ENCODE measurements around the gene WDR47. TPM values are rescaled to one million over a fixed set of nuclear protein-coding genes. Genes with fewer than 3 reads are reported as not detected.

WDR47 gene
- total RNA-seq, 1 experiment from 2014 or later, result 3.6 TPM

DNA sequence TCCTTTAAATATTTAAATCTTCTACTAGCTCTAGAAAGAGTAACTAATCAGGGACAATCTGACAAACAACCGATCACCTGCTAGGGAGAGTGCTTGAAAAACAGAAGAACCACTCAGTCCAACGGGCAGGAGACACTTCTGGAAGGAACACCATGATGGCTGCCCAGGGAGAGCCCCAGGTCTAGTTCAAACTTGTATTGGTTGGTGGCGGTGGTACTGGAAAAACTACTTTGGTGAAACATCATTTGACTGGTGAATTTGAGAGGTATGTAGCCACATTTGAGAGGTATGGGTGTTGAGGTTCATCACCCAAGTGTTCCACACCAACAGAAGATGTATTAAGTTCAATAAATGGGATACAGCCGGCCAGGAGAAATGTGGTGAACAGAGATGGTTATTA lies 4.8 kb upstream of the WDR47 start:
- H3K4me3 ChIP-seq (ENCODE audit: low read depth, low read length), result no peak overlapping the region
- no peaks in the 10 kb centered on the region for H3K27me3 Mint-ChIP-seq (ENCODE audit: insufficient read depth, unreplicated experiment)
- no peaks in the 10 kb centered on the region for H3K27me3 ChIP-seq (replicated peaks; ENCODE audit: control insufficient read depth, insufficient read depth, low read length)
- no peaks in the 10 kb centered on the region for H3K36me3 ChIP-seq (ENCODE audit: control insufficient read depth, insufficient read depth, low read length)
- H3K27ac Mint-ChIP-seq (ENCODE audit: unreplicated experiment), result no peak overlapping the region
- peaks cover 5% of the 10 kb centered on the region for H3K36me3 Mint-ChIP-seq (ENCODE audit: insufficient read depth, unreplicated experiment)
- intact Hi-C loops (cut with micrococcal nuclease; ENCODE audit: unreplicated experiment), result no loop called here
- no peaks in the 10 kb centered on the region for H3K9me3 Mint-ChIP-seq (ENCODE audit: unreplicated experiment)
- DNase-seq, result no peak
- TF ChIP-seq, protein P1, sequence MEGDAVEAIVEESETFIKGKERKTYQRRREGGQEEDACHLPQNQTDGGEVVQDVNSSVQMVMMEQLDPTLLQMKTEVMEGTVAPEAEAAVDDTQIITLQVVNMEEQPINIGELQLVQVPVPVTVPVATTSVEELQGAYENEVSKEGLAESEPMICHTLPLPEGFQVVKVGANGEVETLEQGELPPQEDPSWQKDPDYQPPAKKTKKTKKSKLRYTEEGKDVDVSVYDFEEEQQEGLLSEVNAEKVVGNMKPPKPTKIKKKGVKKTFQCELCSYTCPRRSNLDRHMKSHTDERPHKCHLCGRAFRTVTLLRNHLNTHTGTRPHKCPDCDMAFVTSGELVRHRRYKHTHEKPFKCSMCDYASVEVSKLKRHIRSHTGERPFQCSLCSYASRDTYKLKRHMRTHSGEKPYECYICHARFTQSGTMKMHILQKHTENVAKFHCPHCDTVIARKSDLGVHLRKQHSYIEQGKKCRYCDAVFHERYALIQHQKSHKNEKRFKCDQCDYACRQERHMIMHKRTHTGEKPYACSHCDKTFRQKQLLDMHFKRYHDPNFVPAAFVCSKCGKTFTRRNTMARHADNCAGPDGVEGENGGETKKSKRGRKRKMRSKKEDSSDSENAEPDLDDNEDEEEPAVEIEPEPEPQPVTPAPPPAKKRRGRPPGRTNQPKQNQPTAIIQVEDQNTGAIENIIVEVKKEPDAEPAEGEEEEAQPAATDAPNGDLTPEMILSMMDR (IDR thresholded peaks at IDR 0.05; ENCODE audit: insufficient read depth in 1 of 2, low read depth in 1 of 2, low read length in 1 of 2, severe bottlenecking in 1 of 2, unreplicated experiment in 1 of 2), result no peak
- CTCF ChIA-PET, result no interaction called here
- H3K4me3 Mint-ChIP-seq (ENCODE audit: unreplicated experiment), result no peak overlapping the region
- H3K4me1 Mint-ChIP-seq (ENCODE audit: low read depth, unreplicated experiment), result no peaks in the 10 kb centered on the region
- no peaks in the 10 kb centered on the region for H3K4me1 ChIP-seq
- POLR2A ChIA-PET, result no interaction called here
- no peaks in the 10 kb centered on the region for H3K9me3 ChIP-seq
- BruUV-seq (replicated peaks), result no TSS peak

DNA sequence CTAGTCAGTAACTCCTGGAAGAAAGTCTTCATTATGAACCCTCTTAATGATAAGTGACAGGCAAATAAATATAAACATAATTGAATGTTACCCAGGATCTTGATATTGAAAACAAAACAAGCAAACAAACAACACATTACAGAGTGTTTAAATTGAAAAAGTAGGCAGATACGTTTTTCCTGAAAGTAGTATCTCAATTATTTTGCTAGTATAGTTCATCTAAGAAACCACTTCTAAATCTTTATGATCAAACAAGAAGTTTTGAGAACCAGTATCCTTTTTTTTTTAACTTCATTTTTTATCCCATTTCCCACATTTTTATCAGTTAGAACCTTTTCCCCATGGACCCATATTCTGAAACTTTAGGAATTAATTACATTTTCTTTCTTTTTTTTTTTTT lies 3.7 kb upstream of the WDR47 start:
- intact Hi-C loops (cut with micrococcal nuclease; ENCODE audit: unreplicated experiment), result no loop called here
- Mint-ChIP-seq H3K4me3 (ENCODE audit: unreplicated experiment) (no peak overlapping the region), H3K27ac (ENCODE audit: unreplicated experiment) (no peak overlapping the region), H3K27me3 (ENCODE audit: insufficient read depth, unreplicated experiment) (no peaks in the 10 kb centered on the region), H3K36me3 (ENCODE audit: insufficient read depth, unreplicated experiment) (peaks cover 6% of the 10 kb centered on the region), H3K4me1 (ENCODE audit: low read depth, unreplicated experiment) (peaks cover under 1% of the 10 kb centered on the region), H3K9me3 (ENCODE audit: unreplicated experiment) (no peaks in the 10 kb centered on the region)
- ChIA-PET CTCF (no interaction called here), POLR2A (no interaction called here)
- H3K36me3 ChIP-seq (ENCODE audit: control insufficient read depth, insufficient read depth, low read length), result no peaks in the 10 kb centered on the region
- no peaks in the 10 kb centered on the region for H3K9me3 ChIP-seq
- no peaks in the 10 kb centered on the region for H3K27me3 ChIP-seq (replicated peaks; ENCODE audit: control insufficient read depth, insufficient read depth, low read length)
- no peak for DNase-seq
- H3K4me3 ChIP-seq (ENCODE audit: low read depth, low read length), result no peak overlapping the region
- TF ChIP-seq, protein P1 (IDR thresholded peaks at IDR 0.05; ENCODE audit: insufficient read depth in 1 of 2, low read depth in 1 of 2, low read length in 1 of 2, severe bottlenecking in 1 of 2, unreplicated experiment in 1 of 2), result no peak
- H3K4me1 ChIP-seq, result no peaks in the 10 kb centered on the region
- BruUV-seq (replicated peaks), result no TSS peak

DNA sequence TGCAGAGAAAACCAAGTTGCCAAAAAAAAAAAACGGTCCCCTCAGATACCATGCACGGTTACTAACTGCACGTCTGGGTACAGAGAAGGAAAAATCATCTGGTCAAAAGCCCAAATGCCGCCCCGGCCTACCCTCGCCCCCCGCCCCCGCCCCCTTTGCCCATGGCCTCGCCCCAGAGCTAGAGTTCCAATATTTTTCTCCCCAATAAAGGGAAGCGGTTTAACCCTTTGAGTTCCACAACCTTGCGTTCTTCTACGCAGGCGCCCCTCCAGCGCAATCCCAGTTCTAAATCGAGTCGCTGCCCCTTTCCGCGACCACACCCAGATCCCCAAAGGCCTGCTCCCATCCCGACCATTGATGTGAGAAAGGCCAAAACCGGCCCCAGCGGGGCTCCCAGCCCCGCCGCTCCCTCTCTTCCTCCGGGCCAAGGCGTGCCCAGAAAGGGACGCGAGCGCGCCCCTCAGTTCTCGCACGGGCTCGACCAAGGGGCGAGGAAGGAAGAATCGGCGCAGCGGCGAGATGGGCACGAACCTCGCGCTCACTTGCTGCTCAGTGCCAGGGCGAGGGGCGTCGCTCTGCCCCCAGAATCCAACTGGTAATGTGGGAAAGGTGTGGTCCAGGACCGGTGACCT lies 797 bp downstream of the WDR47 start:
- intact Hi-C loops (cut with micrococcal nuclease; ENCODE audit: unreplicated experiment), result loop anchor here (2.0 kb wide), 1 partner anchor 34 kb away; no protein-coding TSS in a partner anchor
- no peaks in the 10 kb centered on the region for H3K36me3 ChIP-seq (ENCODE audit: control insufficient read depth, insufficient read depth, low read length)
- H3K4me1 ChIP-seq, result no peaks in the 10 kb centered on the region
- H3K27me3 ChIP-seq (replicated peaks; ENCODE audit: control insufficient read depth, insufficient read depth, low read length), result no peaks in the 10 kb centered on the region
- ChIA-PET POLR2A (interaction anchor here (0.6 to 1.1 kb wide), 4 partner anchors 13 to 59 kb away, joined by 3 to 5 read pairs (median 4); no protein-coding TSS in a partner anchor), CTCF (no interaction called here)
- peak overlapping the region; percentile 74 for H3K27ac Mint-ChIP-seq (ENCODE audit: unreplicated experiment)
- no peaks in the 10 kb centered on the region for H3K9me3 ChIP-seq
- H3K9me3 Mint-ChIP-seq (ENCODE audit: unreplicated experiment), result no peaks in the 10 kb centered on the region
- no TSS peak for BruUV-seq (replicated peaks)
- H3K4me3 ChIP-seq (ENCODE audit: low read depth, low read length), result peak overlapping the region; percentile 51
- TF ChIP-seq, protein P1 (IDR thresholded peaks at IDR 0.05; ENCODE audit: insufficient read depth in 1 of 2, low read depth in 1 of 2, low read length in 1 of 2, severe bottlenecking in 1 of 2, unreplicated experiment in 1 of 2), result no peak
- peak overlapping the region; percentile 97 for H3K4me3 Mint-ChIP-seq (ENCODE audit: unreplicated experiment)
- peak in 1 of 2 experiments; percentile 2 for DNase-seq
- peaks cover 5% of the 10 kb centered on the region for H3K4me1 Mint-ChIP-seq (ENCODE audit: low read depth, unreplicated experiment)
- no peaks in the 10 kb centered on the region for H3K27me3 Mint-ChIP-seq (ENCODE audit: insufficient read depth, unreplicated experiment)
- H3K36me3 Mint-ChIP-seq (ENCODE audit: insufficient read depth, unreplicated experiment), result peaks cover 6% of the 10 kb centered on the region
